ENCODE data around the gene CPS1. TPM values are rescaled to one million over a fixed set of nuclear protein-coding genes. Genes with fewer than 3 reads are reported as not detected.

Gene CPS1
- total RNA-seq: 7.3 TPM

DNA sequence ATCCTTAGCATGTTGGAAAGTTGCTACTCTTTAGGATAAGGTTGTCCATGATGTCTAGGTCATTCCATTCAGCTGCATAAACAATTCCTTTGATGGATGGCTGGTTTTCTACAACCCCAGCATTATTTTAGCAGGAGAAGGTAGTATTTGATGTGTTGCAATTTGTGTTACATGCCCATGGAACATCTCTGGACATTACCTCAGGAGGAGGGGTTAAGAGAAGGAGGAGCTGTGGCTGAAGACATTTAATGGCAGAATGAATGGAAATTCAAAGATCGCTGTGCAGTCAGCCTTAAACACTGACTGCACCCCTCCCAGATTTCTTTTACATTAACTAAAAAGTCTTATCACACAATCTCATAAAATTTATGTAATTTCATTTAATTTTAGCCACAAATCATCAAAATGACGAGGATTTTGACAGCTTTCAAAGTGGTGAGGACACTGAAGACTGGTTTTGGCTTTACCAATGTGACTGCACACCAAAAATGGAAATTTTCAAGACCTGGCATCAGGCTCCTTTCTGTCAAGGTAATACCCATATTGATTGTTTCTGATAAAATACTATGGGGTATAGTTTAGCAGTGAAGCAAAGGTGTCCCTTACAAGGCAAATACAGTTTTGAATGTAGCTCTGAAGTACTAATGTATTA, at the start of gene CPS1:
TSS of gene CPS1 (plus strand) at position 271 of the 652 bp plus-strand sequence. CDS start at position 406, 135 bp downstream.

Other genes with a start within 250 kb of the CPS1 start
- gene MYL1, start 241.4 kb upstream of the CPS1 start, total RNA-seq: 981 TPM
- 53.8 TPM for gene LANCL1, start 79.8 kb upstream of the CPS1 start, total RNA-seq